A549 (cell line): ENCODE data around the gene EML4. TPM values are rescaled to one million over a fixed set of nuclear protein-coding genes. Genes with fewer than 3 reads are reported as not detected.

ENCODE experiments used
- ATAC-seq, 2 experiments: fragments of 200-7000 bp in 1 of 2; fragments of >200 bp in 1 of 2; cut with Nextera tagmentation in 1 of 2; cut with Tn5 transposase in 1 of 2; 3 replicates each; pipeline versions ENCODE4 v1.8.0 to v1.9.1; 2018 to 2020; ENCODE audit warnings: mild to moderate bottlenecking in 1 of 2, moderate library complexity in 1 of 2
- CTCF ChIA-PET: fragments of 300-600 bp; sonication (Branson Sonifier 250); formaldehyde crosslinking; extraction: SDS; loops from one replicate; lab custom pipeline; 2021; ENCODE audit warnings: antibody characterized with exemption, inconsistent platforms; lab: Yijun Ruan, JAX
- POLR2A ChIA-PET: fragments of 350-600 bp; formaldehyde crosslinking; extraction: SDS; loops from one replicate; lab custom pipeline; 2021; ENCODE audit warnings: antibody characterized with exemption, inconsistent platforms; lab: Yijun Ruan, JAX
- DNase-seq, 2 experiments: peaks; one replicate each; pipeline versions ENCODE4 v3.0.0 to v3.0.0-alpha.2; 2011 to 2016; ENCODE audit warnings: low read depth in 1 of 2, low spot score in 1 of 2
- FAIRE-seq: peaks from 2 replicates; lab custom pipeline; 2011; peaks lifted over from hg19 to GRCh38; lab: Jason Lieb, UNC
- H3K27ac ChIP-seq, 2 experiments: fragments of >200 bp; sonication (Bioruptor Twin); formaldehyde crosslinking; 3 replicates each; pipeline ENCODE4 v1.5.1; 2016 to 2017
- H3K4me1 ChIP-seq: fragments of >200 bp; sonication (Bioruptor Twin); formaldehyde crosslinking; 3 replicates; pipeline ENCODE4 v1.6.1; 2016
- H3K4me2 ChIP-seq: fragments of >200 bp; sonication (Bioruptor Twin); formaldehyde crosslinking; 3 replicates; pipeline ENCODE4 v1.6.1; 2016
- H3K4me3 ChIP-seq: fragments of >200 bp; sonication (Bioruptor Twin); formaldehyde crosslinking; 3 replicates; pipeline ENCODE4 v1.5.1; 2016
- H3K9me3 ChIP-seq: fragments of >200 bp; sonication (Bioruptor Twin); formaldehyde crosslinking; 3 replicates; pipeline ENCODE4 v1.6.1; 2016
- BCL3 ChIP-seq: fragments of >200 bp; sonication (Bioruptor Twin); formaldehyde crosslinking; IDR thresholded peaks from 3 replicates; pipeline ENCODE4 v1.6.1; 2016
- CBX2 ChIP-seq: fragments of 200-600 bp; sonication (generic); IDR thresholded peaks from 2 replicates; pipeline ENCODE4 v1.6.1; 2016; ENCODE audit warnings: low read depth, mild to moderate bottlenecking, borderline replicate concordance
- CEBPB ChIP-seq, 2 experiments: fragments of >200 bp in 1 of 2; sonication (Bioruptor Twin) in 1 of 2; formaldehyde crosslinking in 1 of 2; IDR thresholded peaks; 2 replicates each; pipeline ENCODE4 v1.6.1; 2012 to 2016
- CHD2 ChIP-seq: fragments of 150-350 bp; IDR thresholded peaks from 2 replicates; pipeline ENCODE4 v1.6.1; 2014; ENCODE audit warnings: low read length; ENCODE audit not compliant: partially characterized antibody
- EHMT2 ChIP-seq: fragments of 200-600 bp; sonication (generic); IDR thresholded peaks from 2 replicates; pipeline ENCODE4 v1.6.1; 2016; ENCODE audit warnings: antibody characterized with exemption, low read depth, mild to moderate bottlenecking, moderate library complexity
- EP300 ChIP-seq, 2 experiments: fragments of >200 bp; sonication (Bioruptor Twin); formaldehyde crosslinking; IDR thresholded peaks; 2 replicates in 1 of 2; 3 replicates in 1 of 2; pipeline ENCODE4 v1.6.1; 2016 to 2017
- FOSL2 ChIP-seq, 2 experiments: fragments of 450-650 bp in 1 of 2; fragments of >200 bp in 1 of 2; sonication (Bioruptor Twin) in 1 of 2; formaldehyde crosslinking; IDR thresholded peaks; 2 replicates each; pipeline versions ENCODE4 v1.5.0 to v1.6.1; 2016 to 2020; ENCODE audit warnings: mild to moderate bottlenecking in 1 of 2, moderate library complexity in 1 of 2
- FOXS1 ChIP-seq: fragments of 250-450 bp; sonication (Bioruptor Pico); IDR thresholded peaks from 2 replicates; pipeline ENCODE4 v1.5.0; 2020; ENCODE audit warnings: mild to moderate bottlenecking, moderate library complexity
- HDAC2 ChIP-seq: fragments of 200-600 bp; sonication (generic); IDR thresholded peaks from 2 replicates; pipeline ENCODE4 v1.6.1; 2016
- HEYL ChIP-seq: fragments of 250-450 bp; sonication (Bioruptor Pico); IDR thresholded peaks from 2 replicates; pipeline ENCODE4 v1.8.0; 2021; ENCODE audit warnings: mild to moderate bottlenecking, moderate library complexity
- JUN ChIP-seq, 2 experiments: fragments of >200 bp; sonication (Bioruptor Twin); formaldehyde crosslinking; IDR thresholded peaks; 2 replicates in 1 of 2; 3 replicates in 1 of 2; pipeline ENCODE4 v1.6.1; 2016 to 2017
- MAFK ChIP-seq: fragments of 450-650 bp; IDR thresholded peaks from 2 replicates; pipeline ENCODE4 v1.6.1; 2014; ENCODE audit not compliant: partially characterized antibody
- PHF8 ChIP-seq: fragments of 200-600 bp; sonication (generic); IDR thresholded peaks from 2 replicates; pipeline ENCODE4 v1.6.1; 2016; ENCODE audit warnings: low read depth, mild to moderate bottlenecking, antibody characterized with exemption, moderate library complexity, borderline replicate concordance
- RAD21 ChIP-seq, 2 experiments: fragments of >200 bp in 1 of 2; sonication (Bioruptor Twin) in 1 of 2; formaldehyde crosslinking in 1 of 2; IDR thresholded peaks in 1 of 2; conservative IDR thresholded peaks in 1 of 2; 2 replicates in 1 of 2; 3 replicates in 1 of 2; pipeline ENCODE4 v1.6.1; 2012 to 2018; ENCODE audit warnings: inconsistent platforms in 1 of 2
- RARB ChIP-seq: fragments of 250-450 bp; sonication (Bioruptor Pico); IDR thresholded peaks from 2 replicates; pipeline ENCODE4 v1.8.0; 2021; ENCODE audit warnings: mild to moderate bottlenecking, moderate library complexity
- RFX5 ChIP-seq: fragments of 450-650 bp; IDR thresholded peaks from 2 replicates; pipeline ENCODE4 v1.7.1; 2014; ENCODE audit warnings: antibody characterized with exemption, mild to moderate bottlenecking, moderate library complexity
- RNF2 ChIP-seq: fragments of 200-600 bp; sonication (generic); IDR thresholded peaks from 2 replicates; pipeline ENCODE4 v1.6.1; 2016; ENCODE audit warnings: low read depth, mild to moderate bottlenecking, antibody characterized with exemption, moderate library complexity, borderline replicate concordance
- SREBF2 ChIP-seq: fragments of 450-650 bp; IDR thresholded peaks from 2 replicates; pipeline ENCODE4 v1.6.1; 2014; ENCODE audit warnings: mild to moderate bottlenecking, moderate library complexity
- TFCP2L1 ChIP-seq: fragments of 250-450 bp; sonication (Bioruptor Pico); IDR thresholded peaks from 2 replicates; pipeline ENCODE4 v1.5.0; 2021; ENCODE audit warnings: mild to moderate bottlenecking
- TP53 ChIP-seq: fragments of 250-450 bp; sonication (Bioruptor Pico); IDR thresholded peaks from 2 replicates; pipeline ENCODE4 v1.5.0; 2021; ENCODE audit warnings: mild to moderate bottlenecking, moderate library complexity
- ZC3H11A ChIP-seq: fragments of 450-650 bp; IDR thresholded peaks from 2 replicates; pipeline ENCODE4 v1.6.1; 2014; ENCODE audit warnings: antibody characterized with exemption, mild to moderate bottlenecking
- ZFP36 ChIP-seq: fragments of 450-650 bp; IDR thresholded peaks from 2 replicates; pipeline ENCODE4 v1.6.1; 2014; ENCODE audit warnings: borderline replicate concordance; ENCODE audit not compliant: partially characterized antibody
- ZSCAN20 ChIP-seq: fragments of 250-450 bp; sonication (Bioruptor Pico); IDR thresholded peaks from 2 replicates; pipeline ENCODE4 v1.8.0; 2022; ENCODE audit warnings: mild to moderate bottlenecking, moderate library complexity
- WGBS: methylation state at CpG from one replicate; pipeline ENCODE4 v1.1.6; 2017; ENCODE audit errors: missing lambda C conversion rate; 5-methylcytosine and 5-hydroxymethylcytosine counted together
- polyA plus RNA-seq, 4 experiments: library from polyadenylated mRNA; depleted of rRNA in 3 of 4; stranded (reverse); fragments of >200 nt; fragmentation: RNase III in 1 of 4; extraction: RNeasy Plus Mini Kit Qiagen cat#74134 plus additional on column Dnase treatment in 1 of 4; gene quantifications; 2 replicates in 3 of 4; 3 replicates in 1 of 4; pipeline ENCODE4 v1.2.3, GENCODE V29; 2011 to 2017
- TF ChIP-seq, protein P1 (sequence below): fragments of >200 bp; sonication (Bioruptor Twin); formaldehyde crosslinking; IDR thresholded peaks from 3 replicates; pipeline ENCODE4 v1.5.1; 2016
- TF ChIP-seq, protein P2 (sequence below): fragments of 200-600 bp; sonication (generic); IDR thresholded peaks from 2 replicates; pipeline ENCODE4 v1.6.1; 2016; ENCODE audit warnings: antibody characterized with exemption, mild to moderate bottlenecking, moderate library complexity

Gene EML4
- polyA plus RNA-seq, 2 of the 4 experiments (the other 2 are of a cell fraction): 34.6 to 130 TPM

DNA sequence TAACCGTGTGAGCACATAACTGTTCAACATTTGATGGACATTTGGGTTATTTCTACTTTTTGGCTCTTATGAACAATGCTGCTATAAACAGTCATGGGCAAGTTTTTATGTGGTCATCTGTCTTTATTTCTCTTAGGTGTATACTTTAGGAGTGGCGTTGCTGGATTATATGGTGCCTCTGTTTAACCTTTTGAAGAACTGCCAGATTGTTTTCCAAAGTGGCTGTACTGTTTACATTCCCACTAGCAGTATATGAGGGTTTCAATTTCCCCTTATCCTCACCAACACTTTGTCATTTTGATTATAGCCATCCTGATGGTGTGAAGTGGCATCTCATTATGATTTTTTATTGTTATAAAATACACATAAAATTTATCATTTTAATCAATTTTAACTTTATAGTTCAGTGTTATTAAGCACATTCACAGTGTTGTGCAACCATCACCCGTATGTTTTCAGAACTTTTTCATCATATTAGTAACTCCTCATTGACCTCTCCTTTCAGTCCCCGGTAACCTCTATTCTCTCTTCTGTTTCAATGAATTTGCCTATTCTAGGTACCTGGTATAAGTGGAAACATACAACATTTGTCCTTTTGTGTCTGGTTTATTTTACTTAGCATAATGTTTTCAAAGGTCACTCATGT is 55.4 kb downstream of the EML4 start:
- ATAC-seq (no peak; a peak in 1 of 6 replicates), DNase-seq (no peak), FAIRE-seq (no peak)
- H3K4me2 ChIP-seq: peak overlapping the region; percentile 52
- TF ChIP-seq CEBPB (IDR thresholded peaks at IDR 0.05): peak; percentile 21 to 39; a peak in 1 of 4 replicates
- no peak for TF ChIP-seq JUN (IDR thresholded peaks at IDR 0.05)
- POLR2A ChIA-PET: no interaction called here
- no peaks in the 10 kb centered on the region for H3K9me3 ChIP-seq
- 70% methylated on average over 4 of the region's 4 CpGs for WGBS
- H3K4me1 ChIP-seq: peaks cover 49% of the 10 kb centered on the region
- no peak overlapping the region for H3K4me3 ChIP-seq
- peak overlapping the region; percentile 19 to 56; a peak in 3 of 6 replicates for H3K27ac ChIP-seq
- CTCF ChIA-PET: no interaction called here

- WGBS: 88% methylated on average over 1 of the region's 1 CpG
- DNase-seq: no peak
- H3K4me1 ChIP-seq: peaks cover 44% of the 10 kb centered on the region
- FAIRE-seq: no peak
- no peak overlapping the region for H3K4me2 ChIP-seq
- POLR2A ChIA-PET: no interaction called here
- no peak overlapping the region for H3K4me3 ChIP-seq
- peak; percentile 30 for TF ChIP-seq MAFK
- TF ChIP-seq BCL3: no peak
- CTCF ChIA-PET: no interaction called here
- no peaks in the 10 kb centered on the region for H3K9me3 ChIP-seq
- H3K27ac ChIP-seq: no peak overlapping the region
- ATAC-seq: no peak
Observed at GRCh38 chr2:42225573-42225972, 56.4 kb downstream of the EML4 start.

DNA sequence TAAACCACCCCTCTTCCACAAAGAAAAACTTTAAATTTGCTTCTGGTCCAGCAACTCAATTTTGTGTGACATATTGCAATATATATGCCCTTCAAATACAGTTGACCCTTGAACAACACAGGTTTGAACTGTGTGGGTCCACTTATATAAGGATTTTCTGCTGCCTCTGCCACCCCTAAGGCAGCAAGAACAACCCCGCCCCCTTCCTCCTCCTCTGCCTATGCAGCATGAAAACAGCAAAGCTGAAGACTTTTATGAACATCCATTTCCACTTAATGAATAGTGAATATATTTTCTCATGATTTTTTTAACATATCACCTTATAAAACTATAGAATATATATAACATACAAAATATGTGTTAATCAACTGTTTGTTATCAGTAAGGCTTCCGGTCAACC is 58.3 kb downstream of the EML4 start:
- H3K27ac ChIP-seq: no peak overlapping the region
- TF ChIP-seq ZFP36 (no peak), CBX2 (no peak), PHF8 (no peak), RNF2 (no peak), RARB (no peak), FOXS1 (CRISPR knock-in tag) (no peak), ZC3H11A (no peak)
- TF ChIP-seq, protein P1, sequence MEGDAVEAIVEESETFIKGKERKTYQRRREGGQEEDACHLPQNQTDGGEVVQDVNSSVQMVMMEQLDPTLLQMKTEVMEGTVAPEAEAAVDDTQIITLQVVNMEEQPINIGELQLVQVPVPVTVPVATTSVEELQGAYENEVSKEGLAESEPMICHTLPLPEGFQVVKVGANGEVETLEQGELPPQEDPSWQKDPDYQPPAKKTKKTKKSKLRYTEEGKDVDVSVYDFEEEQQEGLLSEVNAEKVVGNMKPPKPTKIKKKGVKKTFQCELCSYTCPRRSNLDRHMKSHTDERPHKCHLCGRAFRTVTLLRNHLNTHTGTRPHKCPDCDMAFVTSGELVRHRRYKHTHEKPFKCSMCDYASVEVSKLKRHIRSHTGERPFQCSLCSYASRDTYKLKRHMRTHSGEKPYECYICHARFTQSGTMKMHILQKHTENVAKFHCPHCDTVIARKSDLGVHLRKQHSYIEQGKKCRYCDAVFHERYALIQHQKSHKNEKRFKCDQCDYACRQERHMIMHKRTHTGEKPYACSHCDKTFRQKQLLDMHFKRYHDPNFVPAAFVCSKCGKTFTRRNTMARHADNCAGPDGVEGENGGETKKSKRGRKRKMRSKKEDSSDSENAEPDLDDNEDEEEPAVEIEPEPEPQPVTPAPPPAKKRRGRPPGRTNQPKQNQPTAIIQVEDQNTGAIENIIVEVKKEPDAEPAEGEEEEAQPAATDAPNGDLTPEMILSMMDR: no peak
- CTCF ChIA-PET: interaction anchor here (1.0 kb wide), 2 partner anchors 11 to 131 kb away, joined by 3 read pairs; no protein-coding TSS in a partner anchor
- FAIRE-seq: no peak
- no peak overlapping the region for H3K4me2 ChIP-seq
- DNase-seq: no peak
- no peaks in the 10 kb centered on the region for H3K9me3 ChIP-seq
- POLR2A ChIA-PET: interaction anchor here (0.7 kb wide), 1 partner anchor 131 kb away, joined by 3 read pairs; no protein-coding TSS in a partner anchor
- no peak overlapping the region for H3K4me3 ChIP-seq
- H3K4me1 ChIP-seq: peaks cover 32% of the 10 kb centered on the region
- ATAC-seq: no peak
- 98% methylated on average over 2 of the region's 2 CpGs for WGBS

GRCh38 chr2:42228101-42228500 is 58.9 kb downstream of the EML4 start:
- Histone ChIP-seq H3K4me3 (no peak overlapping the region), H3K4me2 (no peak overlapping the region), H3K9me3 (no peaks in the 10 kb centered on the region), H3K4me1 (peaks cover 26% of the 10 kb centered on the region), H3K27ac (no peak overlapping the region)
- no peak for TF ChIP-seq ZSCAN20
- TF ChIP-seq RFX5: no peak
- TF ChIP-seq RAD21 (conservative IDR thresholded peaks at IDR 0.05 in 1 of 2, IDR thresholded peaks at IDR 0.05 in 1 of 2): no peak
- TF ChIP-seq SREBF2: no peak
- TF ChIP-seq MAFK: no peak
- TF ChIP-seq HDAC2: no peak
- TF ChIP-seq, protein P2, sequence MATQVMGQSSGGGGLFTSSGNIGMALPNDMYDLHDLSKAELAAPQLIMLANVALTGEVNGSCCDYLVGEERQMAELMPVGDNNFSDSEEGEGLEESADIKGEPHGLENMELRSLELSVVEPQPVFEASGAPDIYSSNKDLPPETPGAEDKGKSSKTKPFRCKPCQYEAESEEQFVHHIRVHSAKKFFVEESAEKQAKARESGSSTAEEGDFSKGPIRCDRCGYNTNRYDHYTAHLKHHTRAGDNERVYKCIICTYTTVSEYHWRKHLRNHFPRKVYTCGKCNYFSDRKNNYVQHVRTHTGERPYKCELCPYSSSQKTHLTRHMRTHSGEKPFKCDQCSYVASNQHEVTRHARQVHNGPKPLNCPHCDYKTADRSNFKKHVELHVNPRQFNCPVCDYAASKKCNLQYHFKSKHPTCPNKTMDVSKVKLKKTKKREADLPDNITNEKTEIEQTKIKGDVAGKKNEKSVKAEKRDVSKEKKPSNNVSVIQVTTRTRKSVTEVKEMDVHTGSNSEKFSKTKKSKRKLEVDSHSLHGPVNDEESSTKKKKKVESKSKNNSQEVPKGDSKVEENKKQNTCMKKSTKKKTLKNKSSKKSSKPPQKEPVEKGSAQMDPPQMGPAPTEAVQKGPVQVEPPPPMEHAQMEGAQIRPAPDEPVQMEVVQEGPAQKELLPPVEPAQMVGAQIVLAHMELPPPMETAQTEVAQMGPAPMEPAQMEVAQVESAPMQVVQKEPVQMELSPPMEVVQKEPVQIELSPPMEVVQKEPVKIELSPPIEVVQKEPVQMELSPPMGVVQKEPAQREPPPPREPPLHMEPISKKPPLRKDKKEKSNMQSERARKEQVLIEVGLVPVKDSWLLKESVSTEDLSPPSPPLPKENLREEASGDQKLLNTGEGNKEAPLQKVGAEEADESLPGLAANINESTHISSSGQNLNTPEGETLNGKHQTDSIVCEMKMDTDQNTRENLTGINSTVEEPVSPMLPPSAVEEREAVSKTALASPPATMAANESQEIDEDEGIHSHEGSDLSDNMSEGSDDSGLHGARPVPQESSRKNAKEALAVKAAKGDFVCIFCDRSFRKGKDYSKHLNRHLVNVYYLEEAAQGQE: no peak
- TF ChIP-seq EHMT2: no peak
- TF ChIP-seq CHD2: no peak
- no peak for TF ChIP-seq HEYL
- TF ChIP-seq EP300 (IDR thresholded peaks at IDR 0.05): no peak
- TF ChIP-seq TP53 (CRISPR knock-in tag): no peak
- TF ChIP-seq TFCP2L1 (CRISPR knock-in tag): no peak
- no peak for TF ChIP-seq FOSL2 (IDR thresholded peaks at IDR 0.05)
- no peak for TF ChIP-seq FOSL2 (CRISPR knock-in tag; IDR thresholded peaks at IDR 0.05)
- no peak for FAIRE-seq
- ATAC-seq: no peak
- ChIA-PET CTCF (interaction anchor here (1.0 to 1.5 kb wide), 2 partner anchors 10 to 375 kb away, joined by 3 to 4 read pairs; no protein-coding TSS in a partner anchor), POLR2A (interaction anchor here (0.7 kb wide), 1 partner anchor 131 kb away, joined by 3 read pairs; no protein-coding TSS in a partner anchor)
- 96% methylated on average over 1 of the region's 1 CpG for WGBS
- no peak for DNase-seq
